ENCODE results near the gene ALKBH7. TPM values are rescaled to one million over a fixed set of nuclear protein-coding genes. Genes with fewer than 3 reads are reported as not detected.

ALKBH7 gene
- total and polyA plus RNA-seq, 10 of the 15 experiments (the other 5 are each of a cell fraction or from before 2014, with no cell fraction given): 0.31 to 82.5 (median 37.6) TPM

- TF ChIP-seq E4F1 (IDR thresholded peaks at IDR 0.05; ENCODE audit: borderline replicate concordance, partially characterized antibody) (peak; percentile 58), E2F8 (IDR thresholded peaks at IDR 0.05; ENCODE audit: low read depth, partially characterized antibody) (no peak), ZNF207 (IDR thresholded peaks at IDR 0.05; ENCODE audit: borderline replicate concordance) (0 out of 2 replicates have a peak, but pooled peaks have one; percentile 51), BCLAF1 (IDR thresholded peaks at IDR 0.05) (no peak), RELB (IDR thresholded peaks at IDR 0.05; ENCODE audit: low read depth) (peak; percentile 7; the same call in 1 of the 2 replicates), CHD2 (IDR thresholded peaks at IDR 0.05; ENCODE audit: borderline replicate concordance, low read depth, low read length) (peak; percentile 98), CREB1 (IDR thresholded peaks at IDR 0.05; ENCODE audit: low read depth) (peak; percentile 65), ATF3 (IDR thresholded peaks at IDR 0.05; ENCODE audit: borderline replicate concordance, extremely low read depth, low read depth, low read length) (no peak), JUND (IDR thresholded peaks at IDR 0.05; ENCODE audit: low read depth, low read length) (no peak), CREM (IDR thresholded peaks at IDR 0.05; ENCODE audit: low read depth) (no peak; the same call in 1 of the 2 replicates), TBL1XR1 (IDR thresholded peaks at IDR 0.05; ENCODE audit: low read depth, low read length) (0 out of 2 replicates have a peak, but pooled peaks have one; percentile 30), PAX5 (IDR thresholded peaks at IDR 0.05; ENCODE audit: borderline replicate concordance, low read depth, low read length) (no peak), HDAC2 (IDR thresholded peaks at IDR 0.05) (no peak), STAT1 (conservative IDR thresholded peaks at IDR 0.05) (no peak), SUZ12 (IDR thresholded peaks at IDR 0.05; ENCODE audit: unreplicated experiment) (no peak), CEBPZ (IDR thresholded peaks at IDR 0.05; ENCODE audit: low read depth, low read length) (peak; percentile 98)
Observed at GRCh38 chr19:6372594-6373095, at the start of gene ALKBH7 (continued).

All from GM12878 (cell line).